Astrocyte (in vitro differentiated cells and primary cell): ENCODE measurements around the gene SULT2B1. TPM values are rescaled to one million over a fixed set of nuclear protein-coding genes. Genes with fewer than 3 reads are reported as not detected.

Experiments
- DNase-seq: peaks from one replicate; pipeline ENCODE4 v3.0.0-alpha.2; 2010; ENCODE audit warnings: low read depth
- FAIRE-seq: peaks from 2 replicates; lab custom pipeline; 2011; peaks lifted over from hg19 to GRCh38; lab: Jason Lieb, UNC
- H2AFZ ChIP-seq: 2 replicates; pipeline ENCODE4 v1.6.0; 2012; ENCODE audit warnings: low read depth, low read length, inconsistent platforms
- H3K27ac ChIP-seq: 2 replicates; pipeline ENCODE4 v1.5.1; 2011; ENCODE audit warnings: low read depth, low read length, inconsistent platforms
- H3K27me3 ChIP-seq: 2 replicates; pipeline ENCODE4 v1.6.0; 2011; ENCODE audit warnings: low read length, inconsistent platforms; ENCODE audit not compliant: insufficient read depth
- H3K36me3 ChIP-seq: 2 replicates; pipeline ENCODE4 v1.5.1; 2011; ENCODE audit warnings: low read length, inconsistent platforms; ENCODE audit not compliant: insufficient read depth
- H3K4me1 ChIP-seq: 2 replicates; pipeline ENCODE4 v1.5.1; 2011; ENCODE audit warnings: low read length, inconsistent platforms; ENCODE audit not compliant: insufficient read depth
- H3K4me2 ChIP-seq: 2 replicates; pipeline ENCODE4 v1.6.0; 2012; ENCODE audit warnings: low read length, inconsistent platforms
- H3K4me3 ChIP-seq: 2 replicates; pipeline ENCODE4 v1.5.1; 2011; ENCODE audit warnings: low read depth, mild to moderate bottlenecking, low read length, inconsistent platforms; ENCODE audit not compliant: insufficient read depth
- H3K79me2 ChIP-seq: 2 replicates; pipeline ENCODE4 v1.6.0; 2012; ENCODE audit warnings: mild to moderate bottlenecking, low read length, inconsistent platforms; ENCODE audit not compliant: insufficient read depth
- H3K9ac ChIP-seq: 2 replicates; pipeline ENCODE4 v1.6.0; 2012; ENCODE audit warnings: mild to moderate bottlenecking, low read length, inconsistent platforms
- H3K9me3 ChIP-seq: 2 replicates; pipeline ENCODE4 v1.5.1; 2012; ENCODE audit warnings: low read depth, mild to moderate bottlenecking, low read length, inconsistent platforms; ENCODE audit not compliant: insufficient read depth
- H4K20me1 ChIP-seq: 2 replicates; pipeline ENCODE4 v1.6.0; 2012; ENCODE audit warnings: low read length, inconsistent platforms; ENCODE audit not compliant: insufficient read depth
- H3K27ac Mint-ChIP-seq: one replicate; pipeline ENCODE4 v1.8.0; 2021; ENCODE audit warnings: mild to moderate bottlenecking, mixed read lengths; ENCODE audit not compliant: unreplicated experiment
- H3K27me3 Mint-ChIP-seq: one replicate; pipeline ENCODE4 v1.8.0; 2021; ENCODE audit warnings: low read depth, mixed read lengths; ENCODE audit not compliant: unreplicated experiment
- H3K36me3 Mint-ChIP-seq: one replicate; pipeline ENCODE4 v1.8.0; 2021; ENCODE audit warnings: low read depth, mixed read lengths; ENCODE audit not compliant: unreplicated experiment
- H3K4me1 Mint-ChIP-seq: one replicate; pipeline ENCODE4 v1.8.0; 2021; ENCODE audit warnings: low read depth, mixed read lengths; ENCODE audit not compliant: unreplicated experiment
- H3K4me3 Mint-ChIP-seq: one replicate; pipeline ENCODE4 v1.8.0; 2021; ENCODE audit warnings: mild to moderate bottlenecking, moderate library complexity, mixed read lengths; ENCODE audit not compliant: unreplicated experiment
- H3K9me3 Mint-ChIP-seq: one replicate; pipeline ENCODE4 v1.8.0; 2021; ENCODE audit warnings: mild to moderate bottlenecking, mixed read lengths; ENCODE audit not compliant: unreplicated experiment
- EZH2 ChIP-seq: IDR thresholded peaks from 2 replicates; pipeline ENCODE4 v1.6.1; 2012; ENCODE audit warnings: mild to moderate bottlenecking, low read length, inconsistent platforms; ENCODE audit not compliant: insufficient read depth
- total RNA-seq: library from RNA; stranded (reverse); gene quantifications from 2 replicates; pipeline ENCODE4 v1.2.1, GENCODE V29; 2021
- TF ChIP-seq, protein P1 (sequence below): IDR thresholded peaks from 2 replicates; pipeline ENCODE4 v1.5.1; 2011; ENCODE audit warnings: low read depth, mild to moderate bottlenecking, inconsistent platforms, low read length, moderate library complexity; ENCODE audit not compliant: insufficient read depth

The SULT2B1 gene
- total RNA-seq, 1 donor from 2014 or later: not detected

DNA sequence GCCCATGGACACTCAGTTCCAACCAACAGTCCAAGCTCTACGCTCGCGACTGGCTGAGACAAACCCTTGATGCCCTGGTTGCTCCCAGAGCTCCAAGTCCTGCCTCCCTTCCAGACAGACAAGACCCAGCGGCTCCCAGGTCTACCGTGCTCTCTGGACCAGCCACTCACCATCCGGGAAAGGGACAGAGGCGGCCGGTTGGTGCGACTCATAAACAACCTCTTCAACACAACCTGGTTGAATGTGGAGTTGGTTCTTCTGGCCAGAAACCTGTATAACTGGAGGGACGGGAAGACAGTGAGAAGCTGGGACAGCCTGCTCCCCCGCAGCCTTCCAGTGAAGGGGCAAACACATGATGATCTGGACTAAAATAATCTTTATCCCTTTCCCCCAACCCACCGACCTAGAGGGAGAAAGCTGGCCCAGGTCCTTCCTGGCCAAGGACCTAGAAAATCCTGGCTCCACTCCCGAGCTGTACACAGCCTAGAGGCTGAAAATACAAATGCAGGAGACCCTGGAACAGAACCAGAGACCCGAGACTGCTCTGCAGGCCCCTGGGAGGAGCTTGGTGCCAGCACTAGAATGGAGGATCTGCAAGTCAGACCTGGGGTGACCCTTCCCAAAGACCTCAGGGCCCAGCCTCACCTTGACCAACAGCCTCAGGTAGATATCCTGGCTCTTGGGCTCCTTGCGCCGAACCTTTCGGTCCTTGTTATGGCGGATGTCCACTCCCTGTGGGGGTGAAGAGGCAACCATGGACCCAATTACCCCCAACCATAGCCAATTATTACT lies 65.4 kb downstream of the SULT2B1 start:
- H3K4me1 ChIP-seq: peaks cover 38% of the 10 kb centered on the region
- Mint-ChIP-seq H3K4me1 (peaks cover 32% of the 10 kb centered on the region), H3K27ac (peak overlapping the region; percentile 99), H3K27me3 (no peaks in the 10 kb centered on the region), H3K9me3 (no peaks in the 10 kb centered on the region), H3K4me3 (peak overlapping the region; percentile 99), H3K36me3 (peaks cover 16% of the 10 kb centered on the region)
- H3K9ac ChIP-seq: peak overlapping the region; percentile 99
- peaks cover 52% of the 10 kb centered on the region for H4K20me1 ChIP-seq
- peaks cover 21% of the 10 kb centered on the region for H3K36me3 ChIP-seq
- DNase-seq (no peak), FAIRE-seq (no peak)
- peaks cover 48% of the 10 kb centered on the region for H3K79me2 ChIP-seq
- no peaks in the 10 kb centered on the region for H3K27me3 ChIP-seq
- H3K9me3 ChIP-seq: no peaks in the 10 kb centered on the region
- H2AFZ ChIP-seq: no peak overlapping the region
- TF ChIP-seq, protein P1, sequence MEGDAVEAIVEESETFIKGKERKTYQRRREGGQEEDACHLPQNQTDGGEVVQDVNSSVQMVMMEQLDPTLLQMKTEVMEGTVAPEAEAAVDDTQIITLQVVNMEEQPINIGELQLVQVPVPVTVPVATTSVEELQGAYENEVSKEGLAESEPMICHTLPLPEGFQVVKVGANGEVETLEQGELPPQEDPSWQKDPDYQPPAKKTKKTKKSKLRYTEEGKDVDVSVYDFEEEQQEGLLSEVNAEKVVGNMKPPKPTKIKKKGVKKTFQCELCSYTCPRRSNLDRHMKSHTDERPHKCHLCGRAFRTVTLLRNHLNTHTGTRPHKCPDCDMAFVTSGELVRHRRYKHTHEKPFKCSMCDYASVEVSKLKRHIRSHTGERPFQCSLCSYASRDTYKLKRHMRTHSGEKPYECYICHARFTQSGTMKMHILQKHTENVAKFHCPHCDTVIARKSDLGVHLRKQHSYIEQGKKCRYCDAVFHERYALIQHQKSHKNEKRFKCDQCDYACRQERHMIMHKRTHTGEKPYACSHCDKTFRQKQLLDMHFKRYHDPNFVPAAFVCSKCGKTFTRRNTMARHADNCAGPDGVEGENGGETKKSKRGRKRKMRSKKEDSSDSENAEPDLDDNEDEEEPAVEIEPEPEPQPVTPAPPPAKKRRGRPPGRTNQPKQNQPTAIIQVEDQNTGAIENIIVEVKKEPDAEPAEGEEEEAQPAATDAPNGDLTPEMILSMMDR: no peak
- peak overlapping the region; percentile 89 for H3K27ac ChIP-seq
- H3K4me2 ChIP-seq: peak overlapping the region; percentile 93
- peak overlapping the region; percentile 99 for H3K4me3 ChIP-seq

DNA sequence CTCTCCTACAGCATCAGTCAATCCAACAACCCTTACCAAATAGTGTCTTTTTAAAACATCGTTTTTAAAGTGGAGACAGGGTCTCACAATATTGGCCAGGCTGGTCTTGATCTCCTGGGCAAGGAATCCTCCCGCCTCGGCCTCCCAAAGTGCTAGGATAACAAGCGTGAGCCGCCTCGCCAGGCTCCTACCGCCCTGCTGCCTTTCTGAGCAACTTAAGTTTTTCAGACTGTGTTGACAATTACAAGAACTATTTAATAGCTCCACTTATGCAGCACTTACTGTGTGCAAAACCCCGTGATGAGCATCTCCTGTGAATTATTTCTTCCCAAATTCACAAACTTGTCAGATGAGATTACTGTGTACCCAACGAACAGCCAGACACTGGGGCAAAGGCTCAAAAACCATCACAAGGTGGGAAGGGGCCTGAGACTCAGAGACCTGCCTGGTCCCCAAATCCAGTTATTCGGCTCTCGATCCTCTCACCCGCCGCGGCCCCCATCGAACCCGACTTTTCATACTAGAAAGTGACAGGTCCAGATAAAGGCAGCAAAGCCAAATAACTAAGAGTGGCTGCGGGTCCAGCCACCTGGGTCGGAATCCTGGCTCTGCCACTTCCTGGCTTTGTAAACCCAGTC lies 66.4 kb downstream of the SULT2B1 start:
- Histone ChIP-seq H3K9ac (peak overlapping the region; percentile 99), H3K36me3 (peaks cover 21% of the 10 kb centered on the region), H2AFZ (no peak overlapping the region), H3K27me3 (no peaks in the 10 kb centered on the region), H3K4me3 (peak overlapping the region; percentile 99), H3K4me1 (peaks cover 41% of the 10 kb centered on the region), H3K79me2 (peaks cover 51% of the 10 kb centered on the region), H3K27ac (peak overlapping the region; percentile 89), H3K9me3 (no peaks in the 10 kb centered on the region), H4K20me1 (peaks cover 52% of the 10 kb centered on the region), H3K4me2 (peak overlapping the region; percentile 93)
- no peaks in the 10 kb centered on the region for H3K9me3 Mint-ChIP-seq
- peak overlapping the region; percentile 99 for H3K4me3 Mint-ChIP-seq
- H3K27ac Mint-ChIP-seq: peak overlapping the region; percentile 99
- TF ChIP-seq, protein P1: no peak
- TF ChIP-seq EZH2: no peak
- DNase-seq (no peak), FAIRE-seq (no peak)
- H3K27me3 Mint-ChIP-seq: no peaks in the 10 kb centered on the region
- peaks cover 36% of the 10 kb centered on the region for H3K4me1 Mint-ChIP-seq
- peaks cover 16% of the 10 kb centered on the region for H3K36me3 Mint-ChIP-seq
